Stomach (tissue), 9 donors: ENCODE data around the gene ABI3BP. TPM values are rescaled to one million over a fixed set of nuclear protein-coding genes. Genes with fewer than 3 reads are reported as not detected.

Experiments
- DNase-seq, 2 donors: peaks; one replicate each; pipeline versions ENCODE4 v3.0.0 to v3.0.0-alpha.2; 2013 to 2019
- H3K27ac ChIP-seq, 5 donors: fragments of 200-600 bp in 4 of 5; sonication (generic) in 4 of 5; one replicate each; pipeline ENCODE4 v1.5.1; 2013 to 2019; ENCODE audit warnings: mild to moderate bottlenecking in 1 of 5, moderate library complexity in 1 of 5
- H3K27me3 ChIP-seq, 3 donors: fragments of 200-600 bp; sonication (generic); one replicate each; pipeline ENCODE4 v1.5.1; 2017 to 2019; ENCODE audit warnings: mixed run types in 1 of 3
- H3K36me3 ChIP-seq, 4 donors: fragments of 200-600 bp; sonication (generic); 1 replicate in 3 of 4; 2 replicates in 1 of 4; pipeline ENCODE4 v1.5.1; 2016 to 2019
- H3K4me1 ChIP-seq, 4 donors: fragments of 200-600 bp; sonication (generic); one replicate each; pipeline ENCODE4 v1.5.1; 2016 to 2019
- H3K4me3 ChIP-seq, 4 donors: fragments of 200-600 bp; sonication (generic) in 3 of 4; one replicate each; pipeline ENCODE4 v1.5.1; 2016 to 2019; ENCODE audit warnings: mild to moderate bottlenecking in 1 of 4
- H3K9me3 ChIP-seq, 4 donors: fragments of 200-600 bp; sonication (generic); one replicate each; pipeline ENCODE4 v1.5.1; 2016 to 2019
- EP300 ChIP-seq: sonication (generic); formaldehyde crosslinking; IDR thresholded peaks from one replicate; pipeline ENCODE4 v1.6.1; 2017; ENCODE audit warnings: antibody characterized with exemption
- POLR2A ChIP-seq, 4 donors: fragments of 450-650 bp; IDR thresholded peaks; one replicate each; pipeline ENCODE4 v1.6.1; 2016; ENCODE audit warnings: antibody characterized with exemption in 4 of 4, control low read depth in 2 of 4, mild to moderate bottlenecking in 1 of 4, moderate library complexity in 1 of 4
- POLR2AphosphoS5 ChIP-seq, 3 donors: sonication (generic); formaldehyde crosslinking; IDR thresholded peaks; one replicate each; pipeline ENCODE4 v1.6.1; 2016; ENCODE audit warnings: antibody characterized with exemption in 3 of 3
- WGBS, 5 donors: extraction: QIAGEN DNeasy Blood & Tissue Kit in 3 of 5; methylation state at CpG; one replicate each; pipeline versions ENCODE4 v1.1.5 to v1.1.7; 2013 to 2018; 5-methylcytosine and 5-hydroxymethylcytosine counted together
- intact Hi-C: fragments of 100-400 bp; cut with DNase I; formaldehyde crosslinking; loops from one replicate; pipeline ENCODE4 v1.15.1; 2023; ENCODE audit warnings: low total_unique reads
- polyA plus RNA-seq, 3 donors: library from polyadenylated mRNA; stranded (reverse); fragments of 200-250 nt; gene quantifications; one replicate each; pipeline ENCODE4 v1.2.3, GENCODE V29; 2013
- small RNA-seq, 4 donors: library from RNA; depleted of rRNA; stranded (forward); fragments of <200 nt; gene quantifications; one replicate each; pipeline ENCODE3, GENCODE V24; 2016
- total RNA-seq, 5 donors: library from RNA; depleted of rRNA; stranded (reverse); fragments of >200 nt; gene quantifications; one replicate each; pipeline versions ENCODE4 v1.1.0 to v1.2.3, GENCODE V29; 2014 to 2016
- TF ChIP-seq, protein P1 (sequence below), 7 experiments: fragments of 450-650 bp in 4 of 7; fragments of 200-600 bp in 3 of 7; sonication (generic) in 3 of 7; IDR thresholded peaks; one replicate each; pipeline ENCODE4 v1.5.1; 2016 to 2019; ENCODE audit warnings: antibody characterized with exemption in 7 of 7, control low read depth in 2 of 7, mild to moderate bottlenecking in 1 of 7
- donor health status: healthy with polysubstance abuse.
- donor health status: Bipolar disorder and iron deficiency.
- donor health status: healthy.

Gene ABI3BP
- total and polyA plus RNA-seq, 8 donors, result 1.5 to 252 (median 21.7) TPM

DNA sequence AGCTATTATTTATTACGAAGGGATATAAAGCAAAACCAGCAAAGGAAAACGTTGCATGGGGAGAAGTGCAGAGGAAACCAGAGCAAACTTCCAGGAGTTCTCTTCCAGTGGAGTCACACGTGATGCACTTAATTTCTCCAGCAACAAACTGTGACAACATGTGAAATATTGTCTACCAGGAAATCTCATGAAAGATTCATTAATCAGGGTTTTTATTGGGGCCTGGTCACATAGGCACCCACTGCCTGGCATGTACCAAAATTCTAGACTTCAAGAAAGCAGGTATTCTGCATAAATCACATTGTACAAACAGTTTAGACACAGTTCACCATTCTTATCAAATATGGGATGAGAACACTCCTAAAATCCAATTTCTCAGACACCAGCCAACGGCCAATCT lies 289.4 kb downstream of the ABI3BP start:
- TF ChIP-seq EP300 (no peak), POLR2AphosphoS5 (IDR thresholded peaks at IDR 0.05) (no peak), POLR2A (IDR thresholded peaks at IDR 0.05) (no peak)
- TF ChIP-seq, protein P1, sequence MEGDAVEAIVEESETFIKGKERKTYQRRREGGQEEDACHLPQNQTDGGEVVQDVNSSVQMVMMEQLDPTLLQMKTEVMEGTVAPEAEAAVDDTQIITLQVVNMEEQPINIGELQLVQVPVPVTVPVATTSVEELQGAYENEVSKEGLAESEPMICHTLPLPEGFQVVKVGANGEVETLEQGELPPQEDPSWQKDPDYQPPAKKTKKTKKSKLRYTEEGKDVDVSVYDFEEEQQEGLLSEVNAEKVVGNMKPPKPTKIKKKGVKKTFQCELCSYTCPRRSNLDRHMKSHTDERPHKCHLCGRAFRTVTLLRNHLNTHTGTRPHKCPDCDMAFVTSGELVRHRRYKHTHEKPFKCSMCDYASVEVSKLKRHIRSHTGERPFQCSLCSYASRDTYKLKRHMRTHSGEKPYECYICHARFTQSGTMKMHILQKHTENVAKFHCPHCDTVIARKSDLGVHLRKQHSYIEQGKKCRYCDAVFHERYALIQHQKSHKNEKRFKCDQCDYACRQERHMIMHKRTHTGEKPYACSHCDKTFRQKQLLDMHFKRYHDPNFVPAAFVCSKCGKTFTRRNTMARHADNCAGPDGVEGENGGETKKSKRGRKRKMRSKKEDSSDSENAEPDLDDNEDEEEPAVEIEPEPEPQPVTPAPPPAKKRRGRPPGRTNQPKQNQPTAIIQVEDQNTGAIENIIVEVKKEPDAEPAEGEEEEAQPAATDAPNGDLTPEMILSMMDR (IDR thresholded peaks at IDR 0.05), result no peak
- H3K4me1 ChIP-seq, result peaks cover 0 to 4% (median 2%) of the 10 kb centered on the region in 4 donors
- intact Hi-C loops, result no loop called here
- DNase-seq, result no peak
- H3K36me3 ChIP-seq, result no peaks in the 10 kb centered on the region
- H3K27ac ChIP-seq, result no peak overlapping the region
- no peaks in the 10 kb centered on the region for H3K9me3 ChIP-seq
- WGBS, 5 donors, result 66 to 83% (median 77%) methylated on average over 4 of the region's 4 CpGs
- no peak overlapping the region for H3K4me3 ChIP-seq
- peaks cover 0 to 19% (median 0%) of the 10 kb centered on the region in 3 donors for H3K27me3 ChIP-seq

DNA sequence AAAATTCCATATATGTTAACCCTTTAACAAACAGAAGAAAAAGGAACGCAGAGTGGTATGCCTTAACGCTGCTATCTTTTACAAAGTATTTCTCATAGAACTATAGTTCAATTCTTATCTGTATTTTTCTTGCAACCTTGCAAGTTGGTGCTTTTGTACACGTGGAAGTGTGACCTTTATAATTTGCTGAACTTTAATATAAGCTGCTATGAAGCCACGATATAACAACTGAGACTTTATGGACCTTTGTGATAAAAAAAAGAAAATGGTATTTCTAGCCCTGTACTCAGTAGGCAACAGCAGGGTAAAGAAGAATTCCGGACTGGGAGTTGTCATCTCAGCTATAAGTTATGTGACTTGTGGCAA lies 290.3 kb downstream of the ABI3BP start:
- no peak overlapping the region for H3K27ac ChIP-seq
- WGBS, 5 donors, result 44 to 66% (median 50%) methylated on average over 5 of the region's 5 CpGs
- no peak for DNase-seq
- H3K4me1 ChIP-seq, result no peaks in the 10 kb centered on the region
- intact Hi-C loops, result no loop called here
- TF ChIP-seq, protein P1 (IDR thresholded peaks at IDR 0.05), result no peak
- TF ChIP-seq POLR2A (IDR thresholded peaks at IDR 0.05) (no peak), EP300 (no peak), POLR2AphosphoS5 (IDR thresholded peaks at IDR 0.05) (no peak)
- H3K36me3 ChIP-seq, result no peaks in the 10 kb centered on the region
- H3K4me3 ChIP-seq, result no peak overlapping the region
- peaks cover 0 to 24% (median 0%) of the 10 kb centered on the region in 3 donors for H3K27me3 ChIP-seq
- no peaks in the 10 kb centered on the region for H3K9me3 ChIP-seq

DNA sequence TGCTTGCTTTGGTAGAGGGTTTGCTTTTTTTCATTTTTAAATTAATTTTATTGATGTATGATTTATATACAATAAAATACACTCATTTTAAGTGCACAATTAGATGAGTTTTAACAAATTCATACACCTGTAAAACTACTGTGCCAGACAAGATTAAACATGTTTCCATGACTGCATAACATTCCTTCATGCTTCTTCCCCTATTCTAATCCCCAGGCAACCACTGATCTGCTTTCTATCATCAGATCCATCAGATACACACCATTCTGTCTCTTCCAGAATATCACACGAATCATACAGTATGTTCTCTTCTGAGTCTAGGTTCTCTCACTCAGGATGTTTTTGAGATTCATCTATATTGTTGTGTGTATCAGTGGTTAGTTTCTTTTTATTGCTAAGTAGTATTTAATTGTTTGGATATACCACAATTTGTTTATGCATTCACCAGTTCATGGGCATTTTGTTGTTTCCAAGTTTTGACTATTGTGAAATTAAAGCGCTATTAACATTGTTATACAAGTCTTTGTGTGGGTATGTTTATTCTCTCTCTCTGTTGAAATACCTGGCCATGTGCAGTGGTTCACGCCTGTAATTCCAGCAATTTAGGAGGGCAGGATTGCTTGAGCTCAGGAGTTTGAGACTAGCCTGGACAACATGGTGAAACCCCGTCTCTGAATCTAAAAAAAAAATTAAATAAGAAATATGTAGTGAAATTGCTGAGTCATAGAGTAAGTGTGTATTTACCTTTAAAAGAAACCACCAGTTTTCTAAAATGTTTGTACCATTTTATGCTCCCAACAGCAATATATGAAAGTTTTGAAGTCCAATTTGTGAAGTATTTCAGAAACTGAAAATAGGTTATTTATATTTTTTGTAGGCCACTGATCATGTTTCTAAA lies 290.9 kb downstream of the ABI3BP start:
- Histone ChIP-seq H3K27ac (no peak overlapping the region), H3K36me3 (no peaks in the 10 kb centered on the region), H3K9me3 (no peaks in the 10 kb centered on the region), H3K27me3 (peaks cover 0 to 24% (median 0%) of the 10 kb centered on the region in 3 donors), H3K4me1 (no peaks in the 10 kb centered on the region), H3K4me3 (no peak overlapping the region)
- WGBS, 5 donors, result 72 to 79% (median 76%) methylated on average over 4 of the region's 4 CpGs
- TF ChIP-seq, protein P1 (IDR thresholded peaks at IDR 0.05), result no peak
- TF ChIP-seq EP300, result no peak
- TF ChIP-seq POLR2AphosphoS5 (IDR thresholded peaks at IDR 0.05), result no peak
- TF ChIP-seq POLR2A (IDR thresholded peaks at IDR 0.05), result no peak
- no peak for DNase-seq
- intact Hi-C loops, result no loop called here

DNA sequence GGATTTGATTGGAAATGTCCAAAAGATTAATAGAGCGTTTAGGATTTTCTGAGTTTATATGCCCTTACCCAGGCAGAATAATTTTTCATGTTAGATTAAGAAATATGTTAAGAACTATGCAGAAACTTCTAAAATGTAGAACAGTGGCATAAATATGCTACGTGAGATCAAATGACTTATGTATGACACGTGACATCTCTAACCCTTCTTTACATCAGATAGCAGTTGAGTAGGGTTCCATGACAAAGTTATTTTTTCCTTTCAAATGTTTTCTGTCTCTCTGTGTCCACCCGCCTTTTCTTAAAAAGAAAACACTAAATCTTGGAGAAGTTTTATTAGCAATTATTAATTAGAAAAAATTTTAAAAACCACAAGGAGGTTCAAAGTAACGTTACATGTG lies 292.5 kb downstream of the ABI3BP start:
- 86 to 92% (median 87%) methylated on average over 5 of the region's 5 CpGs for WGBS, 5 donors
- Histone ChIP-seq H3K27ac (no peak overlapping the region), H3K4me3 (no peak overlapping the region), H3K27me3 (peaks cover 0 to 19% (median 0%) of the 10 kb centered on the region in 3 donors), H3K36me3 (no peaks in the 10 kb centered on the region), H3K4me1 (no peaks in the 10 kb centered on the region), H3K9me3 (no peaks in the 10 kb centered on the region)
- intact Hi-C loops, result no loop called here
- TF ChIP-seq, protein P1 (IDR thresholded peaks at IDR 0.05), result no peak
- TF ChIP-seq EP300, result no peak
- TF ChIP-seq POLR2A (IDR thresholded peaks at IDR 0.05), result no peak
- no peak for TF ChIP-seq POLR2AphosphoS5 (IDR thresholded peaks at IDR 0.05)
- no peak for DNase-seq

Small RNAs within 50 kb of the gene (small RNA-seq; reads per million reads assigned to genes)
- 0 reads per million in 4 donors for gene RNU6-865P
